Activated CD8-positive, alpha-beta memory T cell treated with anti-CD3 and anti-CD28 coated beads, Interleukin-2, amount 50 U/mL, for 48 hours (primary cell): ENCODE data around the gene TRIM38.

Source experiments
- DNase-seq: peaks from one replicate; pipeline ENCODE4 v3.0.0-alpha.2; 2020

TRIM38 gene

GRCh38 chr6:26028746-26029569 is 66.4 kb downstream of the TRIM38 start:
- no peak for DNase-seq

GRCh38 chr6:26029570-26029856 is 66.9 kb downstream of the TRIM38 start:
- no peak for DNase-seq

GRCh38 chr6:26029857-26030653 is 67.5 kb downstream of the TRIM38 start:
- DNase-seq, result no peak

DNA sequence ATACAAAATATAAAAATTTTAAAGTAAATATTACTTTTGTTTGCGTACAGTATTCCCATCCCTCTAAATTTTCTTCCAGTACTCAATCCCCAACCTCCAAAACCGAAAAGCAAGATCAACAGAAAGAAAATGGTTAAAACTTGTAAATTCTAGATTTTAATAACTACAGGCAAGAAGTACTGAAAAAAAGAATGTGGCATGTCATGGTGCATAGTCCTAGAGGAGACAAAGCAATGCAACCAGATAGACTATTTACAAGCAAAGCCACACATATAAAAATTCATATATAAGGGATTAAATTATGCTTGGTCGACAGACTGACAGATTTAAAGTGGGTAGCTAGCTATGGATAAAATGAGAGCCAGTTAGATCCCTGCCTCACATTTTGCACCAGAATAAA is 68.1 kb downstream of the TRIM38 start:
- DNase-seq, result no peak

DNA sequence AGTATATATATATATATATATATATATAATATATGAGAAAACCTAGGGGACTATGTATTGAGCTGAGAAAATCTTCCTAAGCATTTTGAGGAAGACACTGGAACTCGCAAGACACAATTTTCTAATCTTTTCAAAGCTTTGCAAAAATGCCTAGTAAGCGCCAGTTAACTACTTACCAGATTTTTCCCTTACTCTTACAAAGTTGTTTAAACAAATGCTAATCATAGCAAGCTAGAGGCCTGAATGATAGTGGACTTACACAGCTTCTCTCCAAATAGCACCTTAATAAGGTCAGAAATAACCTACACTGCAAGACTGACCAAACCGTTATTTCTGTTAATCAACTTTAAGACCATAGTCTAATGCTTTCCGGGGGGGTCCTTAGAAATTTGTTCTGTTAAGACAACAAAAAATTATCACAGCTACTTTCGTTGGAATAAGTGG is 68.6 kb downstream of the TRIM38 start:
- no peak for DNase-seq

- DNase-seq, result peak; percentile 91
Measured at GRCh38 chr6:26031595-26032339, 69.2 kb downstream of the TRIM38 start.

GRCh38 chr6:26032340-26033084 is 69.9 kb downstream of the TRIM38 start:
- DNase-seq, result peak; percentile 73

GRCh38 chr6:26033085-26033940 is 70.7 kb downstream of the TRIM38 start:
- DNase-seq, result peak; percentile 86

GRCh38 chr6:26033941-26034354 is 71.3 kb downstream of the TRIM38 start:
- peak; percentile 70 for DNase-seq

DNA sequence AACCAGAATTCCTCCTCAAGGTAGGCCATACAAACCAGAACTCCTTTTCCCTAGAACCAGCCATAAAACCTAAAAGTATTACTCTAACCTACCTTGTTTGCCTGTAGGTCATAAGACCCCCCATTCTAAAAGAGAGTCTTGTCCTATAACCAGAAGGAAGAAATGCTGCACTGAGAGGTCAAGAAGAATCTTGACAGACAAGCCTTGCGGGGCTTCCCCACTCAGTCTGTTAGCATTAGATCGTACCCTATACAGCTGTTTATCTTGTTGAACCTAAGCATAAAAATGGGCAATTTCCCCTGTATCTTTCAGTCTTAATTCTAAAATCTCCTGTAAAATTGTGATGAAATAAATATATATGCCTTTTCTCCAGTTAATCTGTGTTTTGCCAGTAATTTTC is 72.3 kb downstream of the TRIM38 start:
- DNase-seq, result no peak
